HS-27A (cell line): ENCODE measurements around the gene ARHGEF38.
"Not testable (repeated sequence)": the region's sequence is repeated elsewhere in the genome, so short reads cannot be mapped to it uniquely, and the experiment has no call there.

ENCODE experiments used
- DNase-seq: peaks from one replicate; pipeline ENCODE4 v3.0.0-alpha.2; 2012; ENCODE audit warnings: low read depth, missing footprints

Gene ARHGEF38

DNA sequence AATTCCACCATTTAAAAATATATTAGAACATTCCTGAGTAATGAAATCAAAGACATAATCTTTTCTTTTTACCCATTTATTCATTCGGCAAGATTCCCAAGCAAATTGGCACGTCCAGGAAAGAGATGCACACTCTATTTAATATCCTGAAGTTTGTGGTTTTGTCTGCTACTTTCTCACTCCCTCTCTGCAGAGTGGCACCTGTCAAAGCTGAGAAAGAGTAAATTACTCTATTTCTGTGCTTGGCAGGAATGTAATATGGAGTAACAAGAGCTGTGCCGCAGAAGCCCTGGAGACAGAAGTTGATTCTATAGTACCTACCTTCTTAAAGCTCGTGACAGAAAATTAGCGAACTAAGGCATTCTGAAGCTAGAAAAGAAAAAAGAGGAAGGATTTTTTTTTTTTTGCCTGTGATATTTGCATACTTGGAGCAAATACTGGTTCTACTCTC, 161.7 kb downstream of the ARHGEF38 start:
- no peak for DNase-seq

DNA sequence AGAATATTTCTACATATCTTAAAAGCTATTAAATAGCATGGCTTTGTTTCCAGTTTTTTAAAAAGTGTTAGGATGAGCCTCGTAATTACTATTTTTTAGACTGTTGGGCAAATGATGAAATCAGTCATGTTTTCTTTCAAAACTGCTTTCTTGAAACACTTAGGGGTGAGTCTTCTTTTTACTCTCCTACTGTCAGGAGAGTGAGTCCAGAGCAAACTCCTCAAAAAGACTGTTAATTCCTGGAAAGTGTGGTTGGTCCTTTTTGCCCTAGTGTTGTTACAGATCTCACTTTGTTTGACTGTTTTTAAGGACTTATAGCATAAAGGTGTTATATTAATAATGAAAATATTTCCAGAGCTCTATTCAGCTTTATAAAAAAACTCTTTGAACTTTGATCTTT, 162.5 kb downstream of the ARHGEF38 start:
- DNase-seq = no peak

DNA sequence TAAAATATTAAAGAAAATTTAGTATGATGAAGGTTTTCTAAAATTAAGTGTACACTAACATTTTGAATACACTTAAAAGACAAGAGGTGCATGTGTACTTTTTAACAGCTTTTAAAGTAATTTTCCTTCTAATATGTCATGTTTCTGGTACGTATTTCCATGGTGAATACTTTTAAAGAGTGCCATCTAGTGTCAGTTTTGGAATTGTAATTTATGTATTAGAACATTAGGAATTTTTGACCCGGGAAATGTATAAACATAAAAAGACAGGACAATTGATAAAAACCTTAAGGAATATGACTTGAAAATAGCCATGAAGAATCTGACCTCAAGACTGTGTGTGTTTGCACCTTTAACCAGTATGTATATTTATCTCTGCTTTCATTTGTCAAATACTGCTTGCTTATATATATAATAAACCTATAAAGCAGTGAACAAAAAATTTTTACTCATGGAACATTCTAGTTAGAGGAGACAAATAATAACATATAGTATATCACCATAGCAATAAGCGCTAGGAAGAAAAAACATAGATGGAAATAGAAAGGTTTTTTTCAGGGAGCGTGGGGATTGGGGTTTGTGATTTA, 163.4 kb downstream of the ARHGEF38 start:
- DNase-seq = no peak

DNA sequence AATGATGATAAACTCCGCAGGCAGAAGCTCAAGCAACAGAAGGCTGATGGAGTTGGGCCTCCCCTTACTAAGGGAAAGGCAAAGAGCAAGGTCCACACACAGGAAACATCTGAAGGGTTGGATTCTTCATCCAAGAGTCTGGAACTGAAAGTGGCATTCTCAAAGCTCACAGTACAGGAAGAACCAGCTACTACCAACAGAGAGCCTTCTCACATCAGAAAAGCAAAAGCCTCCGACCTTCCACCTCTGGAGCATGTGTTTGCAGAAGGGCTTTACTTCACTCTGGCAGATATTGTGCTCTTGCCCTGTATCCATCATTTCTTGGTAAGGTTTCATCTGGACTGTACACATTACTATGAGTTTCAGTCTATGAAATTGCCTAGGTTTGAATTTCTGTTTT, 166.8 kb downstream of the ARHGEF38 start:
- no peak for DNase-seq

DNA sequence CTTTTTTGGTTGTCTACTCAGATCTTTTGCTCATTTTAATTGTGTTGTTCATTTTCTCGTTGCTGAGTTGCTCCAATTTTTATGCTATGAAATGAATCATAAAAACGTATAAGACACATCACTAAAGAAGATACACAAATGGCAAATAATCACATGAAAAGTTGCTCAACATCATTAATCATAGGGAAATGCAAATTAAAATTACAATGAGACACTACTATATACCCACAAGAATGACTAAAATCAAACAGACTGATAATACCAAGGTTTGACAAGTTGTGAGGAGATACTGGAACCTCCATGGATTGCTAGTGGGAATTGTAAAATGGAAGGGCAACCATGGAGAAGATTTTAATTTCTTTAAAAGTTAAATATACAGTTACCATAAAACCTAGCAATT, 173.2 kb downstream of the ARHGEF38 start:
- no peak for DNase-seq

DNA sequence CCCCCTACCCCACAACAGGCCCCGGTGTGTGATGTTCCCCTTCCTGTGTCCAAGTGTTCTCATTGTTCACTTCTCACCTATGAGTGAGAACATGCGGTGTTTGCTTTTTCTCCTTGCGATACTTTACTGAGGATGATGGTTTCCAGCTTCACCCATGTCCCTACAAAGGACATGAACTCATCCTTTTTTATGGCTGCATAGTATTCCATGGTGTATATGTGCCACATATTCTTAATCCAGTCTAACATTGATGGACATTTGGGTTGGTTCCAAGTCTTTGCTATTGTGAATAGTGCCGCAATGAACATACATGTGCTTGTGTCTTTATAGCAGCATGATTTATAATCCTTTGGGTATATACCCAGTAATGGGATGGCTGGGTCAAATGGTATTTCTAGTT, 177.5 kb downstream of the ARHGEF38 start:
- DNase-seq = not testable (repeated sequence)
